GM23248 (cell line): Measurements from ENCODE around the gene BAZ2B.

Experiments used
- EZH2 ChIP-seq: fragments of 200-600 bp; sonication (generic); IDR thresholded peaks from 2 replicates; pipeline ENCODE4 v1.6.1; 2018; ENCODE audit warnings: antibody characterized with exemption, mild to moderate bottlenecking; ENCODE audit not compliant: insufficient read depth, poor library complexity, severe bottlenecking
- EZH2phosphoT487 ChIP-seq: fragments of 200-600 bp; sonication (generic); IDR thresholded peaks from 2 replicates; pipeline ENCODE4 v1.6.1; 2018; ENCODE audit warnings: antibody characterized with exemption, moderate library complexity, mild to moderate bottlenecking, low read depth; ENCODE audit not compliant: insufficient read depth

GRCh38 chr2:159322419-159322818, 293.9 kb downstream of the BAZ2B start:
- TF ChIP-seq EZH2 (no peak), EZH2phosphoT487 (no peak)
